ENCODE measurements around the gene MYH9.
A peak's percentile ranks its signal among the peaks of the same experiment; 100 is the strongest.

The MYH9 gene

GRCh38 chr22:36339171-36340065 is 48.3 kb downstream of the MYH9 start:
- H2BK120ac ChIP-seq (ENCODE audit: low read depth, low read length), result no peak overlapping the region

GRCh38 chr22:36337365-36338130 is 50.2 kb downstream of the MYH9 start:
- Histone ChIP-seq H3K27me3 (ENCODE audit: insufficient read depth, low read length, poor library complexity) (no peaks in the 10 kb centered on the region), H3K9ac (ENCODE audit: low read length) (no peak overlapping the region), H3K4me3 (ENCODE audit: low read length) (no peak overlapping the region), H3K23ac (ENCODE audit: low read length) (no peak overlapping the region), H2BK120ac (ENCODE audit: low read depth, low read length) (no peak overlapping the region), H3K79me1 (ENCODE audit: low read length) (peaks cover 39% of the 10 kb centered on the region), H2AK5ac (ENCODE audit: low read length) (no peak overlapping the region), H3K79me2 (ENCODE audit: control insufficient read depth, insufficient read depth, low read length) (peaks cover 71% of the 10 kb centered on the region), H3K27ac (ENCODE audit: low read depth, low read length) (no peak overlapping the region), H3K36me3 (ENCODE audit: control insufficient read depth, insufficient read depth, low read length) (peaks cover 17% of the 10 kb centered on the region), H3K18ac (ENCODE audit: low read length) (no peak overlapping the region), H3K56ac (ENCODE audit: low read length) (no peak overlapping the region), H4K8ac (ENCODE audit: low read depth, low read length) (no peak overlapping the region), H3K4ac (ENCODE audit: low read depth, low read length) (no peak overlapping the region), H4K5ac (ENCODE audit: low read length) (no peak overlapping the region), H2BK15ac (replicated peaks; ENCODE audit: low read depth) (no peak overlapping the region), H3K4me1 (ENCODE audit: control insufficient read depth, low read depth, low read length) (peaks cover 4% of the 10 kb centered on the region), H3K4me2 (ENCODE audit: low read length) (no peak overlapping the region), H2BK5ac (ENCODE audit: low read length) (no peak overlapping the region)
- DNase-seq, result no peak
- no CpG with 5 or more reads among the region's 8 CpGs for WGBS (ENCODE audit: extremely low coverage, insufficient coverage, low lambda C conversion rate)

More at GRCh38 chr22:36339171-36340065, 48.3 kb downstream of the MYH9 start:
- Histone ChIP-seq H2BK5ac (ENCODE audit: low read length) (no peak overlapping the region), H3K4me2 (ENCODE audit: low read length) (no peak overlapping the region), H3K18ac (ENCODE audit: low read length) (no peak overlapping the region), H3K56ac (ENCODE audit: low read length) (no peak overlapping the region), H4K5ac (ENCODE audit: low read length) (no peak overlapping the region), H3K4ac (ENCODE audit: low read depth, low read length) (no peak overlapping the region), H2BK15ac (replicated peaks; ENCODE audit: low read depth) (no peak overlapping the region), H3K79me1 (ENCODE audit: low read length) (peaks cover 45% of the 10 kb centered on the region), H4K8ac (ENCODE audit: low read depth, low read length) (no peak overlapping the region), H3K4me1 (ENCODE audit: control insufficient read depth, low read depth, low read length) (peaks cover 2% of the 10 kb centered on the region), H3K4me3 (ENCODE audit: low read length) (no peak overlapping the region), H3K23ac (ENCODE audit: low read length) (no peak overlapping the region), H3K27ac (ENCODE audit: low read depth, low read length) (no peak overlapping the region), H3K9ac (ENCODE audit: low read length) (no peak overlapping the region), H3K36me3 (ENCODE audit: control insufficient read depth, insufficient read depth, low read length) (peaks cover 19% of the 10 kb centered on the region), H2AK5ac (ENCODE audit: low read length) (no peak overlapping the region), H3K79me2 (ENCODE audit: control insufficient read depth, insufficient read depth, low read length) (peaks cover 74% of the 10 kb centered on the region), H3K27me3 (ENCODE audit: insufficient read depth, low read length, poor library complexity) (no peaks in the 10 kb centered on the region)
- DNase-seq, result no peak
- WGBS (ENCODE audit: extremely low coverage, insufficient coverage, low lambda C conversion rate), result no CpG with 5 or more reads among the region's 6 CpGs

GRCh38 chr22:36336246-36337182 is 51.3 kb downstream of the MYH9 start:
- H2BK15ac ChIP-seq (replicated peaks; ENCODE audit: low read depth), result no peak overlapping the region
- peaks cover 65% of the 10 kb centered on the region for H3K79me2 ChIP-seq (ENCODE audit: control insufficient read depth, insufficient read depth, low read length)
- no peak overlapping the region for H4K5ac ChIP-seq (ENCODE audit: low read length)
- peak overlapping the region; percentile 32 for H3K56ac ChIP-seq (ENCODE audit: low read length)
- H2AK5ac ChIP-seq (ENCODE audit: low read length), result no peak overlapping the region
- no peak overlapping the region for H3K23ac ChIP-seq (ENCODE audit: low read length)
- no peak overlapping the region for H2BK5ac ChIP-seq (ENCODE audit: low read length)
- H3K4me1 ChIP-seq (ENCODE audit: control insufficient read depth, low read depth, low read length), result peaks cover 13% of the 10 kb centered on the region
- H3K79me1 ChIP-seq (ENCODE audit: low read length), result peaks cover 37% of the 10 kb centered on the region
- H3K27me3 ChIP-seq (ENCODE audit: insufficient read depth, low read length, poor library complexity), result no peaks in the 10 kb centered on the region
- peak overlapping the region; percentile 17 for H3K27ac ChIP-seq (ENCODE audit: low read depth, low read length)
- no CpG with 5 or more reads among the region's 26 CpGs for WGBS (ENCODE audit: extremely low coverage, insufficient coverage, low lambda C conversion rate)
- no peak overlapping the region for H3K9ac ChIP-seq (ENCODE audit: low read length)
- H4K8ac ChIP-seq (ENCODE audit: low read depth, low read length), result no peak overlapping the region
- no peak overlapping the region for H3K4ac ChIP-seq (ENCODE audit: low read depth, low read length)
- H3K36me3 ChIP-seq (ENCODE audit: control insufficient read depth, insufficient read depth, low read length), result peaks cover 15% of the 10 kb centered on the region
- H3K4me2 ChIP-seq (ENCODE audit: low read length), result no peak overlapping the region
- no peak overlapping the region for H3K4me3 ChIP-seq (ENCODE audit: low read length)
- no peak overlapping the region for H2BK120ac ChIP-seq (ENCODE audit: low read depth, low read length)
- no peak overlapping the region for H3K18ac ChIP-seq (ENCODE audit: low read length)
- DNase-seq, result no peak

GRCh38 chr22:36335621-36336020 is 52.1 kb downstream of the MYH9 start:
- H3K79me1 ChIP-seq (ENCODE audit: low read length), result peaks cover 34% of the 10 kb centered on the region
- no peak overlapping the region for H3K56ac ChIP-seq (ENCODE audit: low read length)
- H2BK5ac ChIP-seq (ENCODE audit: low read length), result no peak overlapping the region
- H3K4ac ChIP-seq (ENCODE audit: low read depth, low read length), result no peak overlapping the region
- no peak overlapping the region for H4K8ac ChIP-seq (ENCODE audit: low read depth, low read length)
- H3K27me3 ChIP-seq (ENCODE audit: insufficient read depth, low read length, poor library complexity), result no peaks in the 10 kb centered on the region
- H3K18ac ChIP-seq (ENCODE audit: low read length), result no peak overlapping the region
- peak overlapping the region; percentile 24 for H3K27ac ChIP-seq (ENCODE audit: low read depth, low read length)
- H2BK15ac ChIP-seq (replicated peaks; ENCODE audit: low read depth), result no peak overlapping the region
- H3K4me2 ChIP-seq (ENCODE audit: low read length), result no peak overlapping the region
- no peak overlapping the region for H4K5ac ChIP-seq (ENCODE audit: low read length)
- no peak overlapping the region for H3K23ac ChIP-seq (ENCODE audit: low read length)
- peaks cover 15% of the 10 kb centered on the region for H3K36me3 ChIP-seq (ENCODE audit: control insufficient read depth, insufficient read depth, low read length)
- WGBS (ENCODE audit: extremely low coverage, insufficient coverage, low lambda C conversion rate), result no CpG with 5 or more reads among the region's 9 CpGs
- H2BK120ac ChIP-seq (ENCODE audit: low read depth, low read length), result no peak overlapping the region
- peaks cover 18% of the 10 kb centered on the region for H3K4me1 ChIP-seq (ENCODE audit: control insufficient read depth, low read depth, low read length)
- H3K79me2 ChIP-seq (ENCODE audit: control insufficient read depth, insufficient read depth, low read length), result peaks cover 64% of the 10 kb centered on the region
- no peak for DNase-seq
- no peak overlapping the region for H2AK5ac ChIP-seq (ENCODE audit: low read length)
- no peak overlapping the region for H3K4me3 ChIP-seq (ENCODE audit: low read length)
- no peak overlapping the region for H3K9ac ChIP-seq (ENCODE audit: low read length)

GRCh38 chr22:36334821-36335603 is 52.8 kb downstream of the MYH9 start:
- Histone ChIP-seq H3K36me3 (ENCODE audit: control insufficient read depth, insufficient read depth, low read length) (peaks cover 15% of the 10 kb centered on the region), H2AK5ac (ENCODE audit: low read length) (no peak overlapping the region), H3K79me1 (ENCODE audit: low read length) (peaks cover 34% of the 10 kb centered on the region), H3K4me2 (ENCODE audit: low read length) (no peak overlapping the region), H3K9ac (ENCODE audit: low read length) (no peak overlapping the region), H3K4me3 (ENCODE audit: low read length) (no peak overlapping the region), H3K4ac (ENCODE audit: low read depth, low read length) (no peak overlapping the region), H3K4me1 (ENCODE audit: control insufficient read depth, low read depth, low read length) (peaks cover 20% of the 10 kb centered on the region), H2BK120ac (ENCODE audit: low read depth, low read length) (no peak overlapping the region), H4K8ac (ENCODE audit: low read depth, low read length) (no peak overlapping the region), H3K23ac (ENCODE audit: low read length) (no peak overlapping the region), H2BK5ac (ENCODE audit: low read length) (no peak overlapping the region), H3K79me2 (ENCODE audit: control insufficient read depth, insufficient read depth, low read length) (peaks cover 64% of the 10 kb centered on the region), H3K27ac (ENCODE audit: low read depth, low read length) (peak overlapping the region; percentile 24), H3K56ac (ENCODE audit: low read length) (no peak overlapping the region), H3K27me3 (ENCODE audit: insufficient read depth, low read length, poor library complexity) (no peaks in the 10 kb centered on the region), H2BK15ac (replicated peaks; ENCODE audit: low read depth) (no peak overlapping the region), H3K18ac (ENCODE audit: low read length) (no peak overlapping the region), H4K5ac (ENCODE audit: low read length) (no peak overlapping the region)
- whole genome bisulfite sequencing (ENCODE audit: extremely low coverage, insufficient coverage, low lambda C conversion rate), result no CpG with 5 or more reads among the region's 17 CpGs
- DNase-seq, result peak; percentile 42
